ENCODE data around the gene SUSD1.

DNA sequence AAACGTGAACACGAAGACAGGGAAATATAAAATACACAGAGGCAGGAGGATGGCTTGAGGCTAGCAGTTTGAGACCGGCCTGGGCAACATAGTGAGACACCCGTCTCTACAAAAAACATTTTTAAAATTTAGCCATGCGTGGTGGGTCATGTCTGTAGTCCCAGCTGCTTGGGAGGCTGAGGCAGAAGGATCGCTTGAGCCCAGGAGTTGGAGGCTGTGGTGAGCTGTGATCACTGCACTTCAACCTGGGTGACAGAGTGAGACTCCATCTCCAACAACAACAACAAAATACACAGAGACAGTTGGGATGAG is 55.1 kb downstream of the SUSD1 start:
- TF ChIP-seq CTCF (IDR thresholded peaks at IDR 0.05) (no peak), POLR2A (IDR thresholded peaks at IDR 0.05) (no peak), POLR2AphosphoS5 (IDR thresholded peaks at IDR 0.05) (no peak)
